AG04449 (cell line): ENCODE measurements around the gene KCNN2.

Experiments used
- CTCF ChIA-PET: fragments of 350-600 bp; formaldehyde crosslinking; extraction: SDS; loops from one replicate; lab custom pipeline; 2021; ENCODE audit warnings: antibody characterized with exemption; lab: Yijun Ruan, JAX
- POLR2A ChIA-PET: fragments of 400-600, 350-600 bp; formaldehyde crosslinking; extraction: SDS; loops from one replicate; lab custom pipeline; 2020; ENCODE audit warnings: antibody characterized with exemption, inconsistent platforms; lab: Yijun Ruan, JAX
- DNase-seq: peaks from one replicate; pipeline ENCODE4 v3.0.0-alpha.2; 2010; ENCODE audit warnings: low read depth, low spot score
- H3K4me3 ChIP-seq: 2 replicates; pipeline ENCODE4 v1.5.1; 2011; ENCODE audit warnings: low read depth, mild to moderate bottlenecking, control low read depth, low read length
- CTCF ChIP-seq: IDR thresholded peaks from one replicate; pipeline ENCODE4 v1.5.1; 2011; ENCODE audit warnings: mild to moderate bottlenecking, moderate library complexity, low read length, control low read depth, inconsistent platforms; ENCODE audit not compliant: insufficient read depth; ENCODE audit errors: missing control alignments

Gene KCNN2

GRCh38 chr5:114467729-114468128 is 105.9 kb downstream of the KCNN2 start:
- POLR2A ChIA-PET = no interaction called here
- DNase-seq = no peak
- H3K4me3 ChIP-seq = no peak overlapping the region
- TF ChIP-seq CTCF = no peak
- CTCF ChIA-PET = interaction anchor here (0.9 kb wide), 1 partner anchor 17 kb away, joined by 3 read pairs; no protein-coding TSS in a partner anchor

- no peak for TF ChIP-seq CTCF
- no peak for DNase-seq
- ChIA-PET POLR2A (no interaction called here), CTCF (no interaction called here)
- H3K4me3 ChIP-seq = no peak overlapping the region
Measured at GRCh38 chr5:114469372-114469771, 107.5 kb downstream of the KCNN2 start.

- DNase-seq = no peak
- ChIA-PET CTCF (no interaction called here), POLR2A (no interaction called here)
- no peak overlapping the region for H3K4me3 ChIP-seq
- TF ChIP-seq CTCF = no peak
Measured at GRCh38 chr5:114471529-114471928, 109.7 kb downstream of the KCNN2 start.

- TF ChIP-seq CTCF = no peak
- no peak for DNase-seq
- no peak overlapping the region for H3K4me3 ChIP-seq
- ChIA-PET POLR2A (no interaction called here), CTCF (no interaction called here)
Measured at GRCh38 chr5:114473541-114473940, 111.7 kb downstream of the KCNN2 start.

GRCh38 chr5:114477816-114478334 is 116.0 kb downstream of the KCNN2 start:
- TF ChIP-seq CTCF = no peak
- DNase-seq = no peak
- ChIA-PET POLR2A (no interaction called here), CTCF (no interaction called here)
- no peak overlapping the region for H3K4me3 ChIP-seq

GRCh38 chr5:114500756-114501155 is 138.9 kb downstream of the KCNN2 start:
- no peak overlapping the region for H3K4me3 ChIP-seq
- TF ChIP-seq CTCF = no peak
- DNase-seq = no peak
- ChIA-PET CTCF (no interaction called here), POLR2A (no interaction called here)
